Measurements from ENCODE around the gene OCA2. TPM values are rescaled to one million over a fixed set of nuclear protein-coding genes. Genes with fewer than 3 reads are reported as not detected.

Gene OCA2
- total and polyA plus RNA-seq, 2 of the 4 experiments (the other 2 are of a cell fraction) = under 0.01 to 0.03 TPM

- no peak for TF ChIP-seq POLR2A (IDR thresholded peaks at IDR 0.05; ENCODE audit: low read depth, low read length)
- TF ChIP-seq BHLHE40 (IDR thresholded peaks at IDR 0.05; ENCODE audit: low read depth, low read length) = no peak
- TF ChIP-seq ELK1 (IDR thresholded peaks at IDR 0.05; ENCODE audit: borderline replicate concordance, low read depth, low read length) = no peak
- TF ChIP-seq MAFK (IDR thresholded peaks at IDR 0.05; ENCODE audit: low read depth, low read length) = no peak
- TF ChIP-seq RAD21 (IDR thresholded peaks at IDR 0.05; ENCODE audit: low read length) = no peak
- no peak for TF ChIP-seq RFX5 (IDR thresholded peaks at IDR 0.05; ENCODE audit: low read depth, low read length)
- no peak for TF ChIP-seq NFE2L2 (IDR thresholded peaks at IDR 0.05; ENCODE audit: low read depth, low read length)
- no peak for TF ChIP-seq FOS (IDR thresholded peaks at IDR 0.05; ENCODE audit: low read depth, low read length)
- TF ChIP-seq SMC3 (IDR thresholded peaks at IDR 0.05; ENCODE audit: low read depth, low read length) = no peak
- no peak for TF ChIP-seq CTCF (conservative IDR thresholded peaks at IDR 0.05; ENCODE audit: low read depth, low read length)
- TF ChIP-seq CHD1 (IDR thresholded peaks at IDR 0.05; ENCODE audit: low read depth, low read length) = no peak
- no peak for TF ChIP-seq MXI1 (IDR thresholded peaks at IDR 0.05; ENCODE audit: borderline replicate concordance, low read depth, low read length)
- no peak for TF ChIP-seq RCOR1 (IDR thresholded peaks at IDR 0.05; ENCODE audit: insufficient replicate concordance, low read length)
- TF ChIP-seq MAZ (IDR thresholded peaks at IDR 0.05; ENCODE audit: borderline replicate concordance, low read depth, low read length) = no peak
- no peak for TF ChIP-seq CEBPB (IDR thresholded peaks at IDR 0.05; ENCODE audit: low read depth, low read length)
- TF ChIP-seq USF2 (IDR thresholded peaks at IDR 0.05; ENCODE audit: low read depth, low read length) = no peak
- Histone ChIP-seq H3K14ac (replicated peaks; ENCODE audit: low read depth, low read length) (no peak overlapping the region), H3K18ac (ENCODE audit: low read depth, low read length) (no peak overlapping the region), H3K36me3 (ENCODE audit: control insufficient read depth, insufficient read depth, low read length) (no peaks in the 10 kb centered on the region), H3K9me1 (ENCODE audit: insufficient read depth, low read length) (no peaks in the 10 kb centered on the region), H2BK5ac (ENCODE audit: low read depth, low read length, poor library complexity, severe bottlenecking) (no peak overlapping the region), H3K9ac (ENCODE audit: low read depth, low read length) (no peak overlapping the region), H3K9me3 (ENCODE audit: control insufficient read depth, insufficient read depth, low read length) (peaks cover 33% of the 10 kb centered on the region), H2BK15ac (ENCODE audit: low read depth, low read length) (no peak overlapping the region), H3K56ac (ENCODE audit: extremely low read depth, insufficient read depth, low read length) (no peak overlapping the region), H2AK5ac (ENCODE audit: low read depth, low read length) (no peak overlapping the region), H2AK9ac (replicated peaks; ENCODE audit: low read depth, low read length, poor library complexity) (no peak overlapping the region), H3K4me1 (ENCODE audit: control insufficient read depth, insufficient read depth, low read length) (no peaks in the 10 kb centered on the region), H2BK120ac (ENCODE audit: low read depth, low read length) (no peak overlapping the region), H3K4me2 (ENCODE audit: low read depth, low read length) (no peak overlapping the region), H3K27me3 (ENCODE audit: control insufficient read depth, insufficient read depth, low read length) (no peaks in the 10 kb centered on the region), H2AFZ (replicated peaks; ENCODE audit: low read length, poor library complexity) (no peak overlapping the region), H3K79me1 (ENCODE audit: low read depth in 1 of 2, low read length in 2 of 2) (no peaks in the 10 kb centered on the region), H3K4ac (ENCODE audit: low read depth, low read length) (no peak overlapping the region), H3K23ac (ENCODE audit: low read depth, low read length) (no peak overlapping the region), H4K91ac (ENCODE audit: insufficient read depth, low read depth, low read length) (no peak overlapping the region), H3K27ac (ENCODE audit: insufficient read depth, low read length) (no peak overlapping the region), H2BK20ac (ENCODE audit: low read depth, low read length) (no peak overlapping the region), H4K8ac (ENCODE audit: low read depth in 2 of 2, low read length in 2 of 2) (no peak overlapping the region), H4K20me1 (ENCODE audit: insufficient read depth, low read length) (no peaks in the 10 kb centered on the region), H4K5ac (ENCODE audit: low read depth, low read length) (no peak overlapping the region), H3K4me3 (ENCODE audit: insufficient read depth, low read depth, low read length) (no peak overlapping the region)
- BruUV-seq (replicated peaks) = no TSS peak
- POLR2A ChIA-PET (ENCODE audit: unreplicated experiment) = no interaction called here
- in situ Hi-C loops (cut with MboI; ENCODE audit: low sequenced_read_pairs) = loop anchor here (5.0 kb wide), 1 partner anchor 50 kb away; no protein-coding TSS in a partner anchor
- CTCF ChIA-PET = no interaction called here
- intact Hi-C loops (cut with micrococcal nuclease) = no loop called here
- dilution Hi-C loops (cut with HindIII; ENCODE audit: low sequenced_read_pairs, unreplicated experiment) = no loop called here
- DNase-seq (no peak), ATAC-seq (ENCODE audit: low read depth) (no peak)
- 69% methylated on average over 3 of the region's 12 CpGs; no CpG with 5 or more reads in 1 of the 2 experiments for WGBS, 2 experiments (ENCODE audit: extremely low coverage in 2 of 2, insufficient read length in 1 of 2)
Observed at GRCh38 chr15:28002136-28002861, 96.8 kb downstream of the OCA2 start.

Measured in IMR-90 (cell line).